AG09309 (cell line): ENCODE data around the gene B3GALT4.

Experiments used
- DNase-seq: peaks from one replicate; pipeline ENCODE4 v3.0.0-alpha.2; 2010; ENCODE audit warnings: low read depth
- H3K4me3 ChIP-seq: 2 replicates; pipeline ENCODE4 v1.5.1; 2011; ENCODE audit warnings: mild to moderate bottlenecking, low read depth, low read length, moderate library complexity; ENCODE audit not compliant: control insufficient read depth
- CTCF ChIP-seq: IDR thresholded peaks from 2 replicates; pipeline ENCODE4 v1.5.1; 2011; ENCODE audit warnings: mild to moderate bottlenecking, low read depth, low read length, inconsistent platforms; ENCODE audit not compliant: insufficient read depth, control insufficient read depth; ENCODE audit errors: missing control alignments

The B3GALT4 gene

GRCh38 chr6:33298773-33299236, 21.9 kb downstream of the B3GALT4 start, which contains the start of gene RGL2:
Gene RGL2 (minus strand): TSS chr6:33298942. CDS start chr6:33298610, 332 bp downstream.
- peak within 1 kb of the TSS; percentile 77 for H3K4me3 ChIP-seq
- TF ChIP-seq CTCF = no peak
- DNase-seq = no peak

- peak; percentile 62 for DNase-seq
- TF ChIP-seq CTCF = peak; percentile 84
- peak overlapping the region; percentile 77 for H3K4me3 ChIP-seq
Measured at GRCh38 chr6:33299237-33299944, 22.5 kb downstream of the B3GALT4 start.

- TF ChIP-seq CTCF = no peak
- no peak overlapping the region for H3K4me3 ChIP-seq
- no peak for DNase-seq
Measured at GRCh38 chr6:33301877-33302276, 25.0 kb downstream of the B3GALT4 start.

GRCh38 chr6:33304216-33304615, 27.3 kb downstream of the B3GALT4 start:
- H3K4me3 ChIP-seq = no peak overlapping the region
- DNase-seq = no peak
- no peak for TF ChIP-seq CTCF

GRCh38 chr6:33305052-33305451, 28.1 kb downstream of the B3GALT4 start:
- TF ChIP-seq CTCF = no peak
- no peak overlapping the region for H3K4me3 ChIP-seq
- DNase-seq = no peak

GRCh38 chr6:33306356-33306755, 29.4 kb downstream of the B3GALT4 start:
- H3K4me3 ChIP-seq = no peak overlapping the region
- DNase-seq = no peak
- TF ChIP-seq CTCF = no peak
